ENCODE measurements around the gene PRRG3. TPM values are rescaled to one million over a fixed set of nuclear protein-coding genes. Genes with fewer than 3 reads are reported as not detected.

PRRG3 gene
- total RNA-seq, 2 experiments from 2014 or later = not detected

DNA sequence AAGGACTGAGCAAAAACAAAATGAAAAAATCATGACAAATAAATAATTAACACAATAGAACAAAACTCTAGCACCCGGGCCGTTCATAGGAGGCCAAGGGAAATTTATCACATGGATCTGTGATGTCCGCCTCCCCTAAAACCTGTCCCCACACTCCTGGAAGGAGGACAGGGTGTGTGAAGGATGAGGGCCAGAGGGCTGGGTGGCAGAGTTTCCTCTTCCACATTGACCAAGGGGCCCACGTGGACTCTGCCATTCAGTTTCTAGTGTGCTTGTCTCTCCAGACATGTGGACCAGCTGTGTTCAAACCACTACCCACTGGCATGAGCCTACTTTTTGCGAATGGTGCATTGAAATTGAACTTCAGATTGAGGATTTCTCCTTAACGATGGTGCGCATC lies 6.3 kb downstream of the PRRG3 start:
- no peak for DNase-seq
- no peak overlapping the region for H3K27ac Mint-ChIP-seq
- ChIA-PET CTCF (no interaction called here), POLR2A (no interaction called here)
- no peak for ATAC-seq (ENCODE audit: poor library complexity)
- H3K36me3 ChIP-seq (ENCODE audit: insufficient read depth, low read length) = no peaks in the 10 kb centered on the region
- H3K27me3 Mint-ChIP-seq = peaks cover 2% of the 10 kb centered on the region
- no peaks in the 10 kb centered on the region for H3K9me3 ChIP-seq (ENCODE audit: control insufficient read depth in 1 of 2, insufficient read depth in 1 of 2, low read length in 2 of 2)
- H3K4me1 Mint-ChIP-seq (ENCODE audit: low read depth) = no peaks in the 10 kb centered on the region
- no peaks in the 10 kb centered on the region for H3K4me1 ChIP-seq (ENCODE audit: insufficient read depth, low read length)
- H3K4me3 ChIP-seq (ENCODE audit: low read length) = no peak overlapping the region
- intact Hi-C loops (cut with DNase I, micrococcal nuclease) = no loop called here
- H3K27ac ChIP-seq (ENCODE audit: low read depth in 1 of 2, low read length in 2 of 2) = no peak overlapping the region
- H3K4me3 Mint-ChIP-seq = no peak overlapping the region
- H3K27me3 ChIP-seq (ENCODE audit: control insufficient read depth in 1 of 2, insufficient read depth in 2 of 2, low read length in 2 of 2) = no peaks in the 10 kb centered on the region
- no peaks in the 10 kb centered on the region for H3K36me3 Mint-ChIP-seq (ENCODE audit: low read depth)
- H3K9me3 Mint-ChIP-seq = no peaks in the 10 kb centered on the region
- TF ChIP-seq, protein P1, sequence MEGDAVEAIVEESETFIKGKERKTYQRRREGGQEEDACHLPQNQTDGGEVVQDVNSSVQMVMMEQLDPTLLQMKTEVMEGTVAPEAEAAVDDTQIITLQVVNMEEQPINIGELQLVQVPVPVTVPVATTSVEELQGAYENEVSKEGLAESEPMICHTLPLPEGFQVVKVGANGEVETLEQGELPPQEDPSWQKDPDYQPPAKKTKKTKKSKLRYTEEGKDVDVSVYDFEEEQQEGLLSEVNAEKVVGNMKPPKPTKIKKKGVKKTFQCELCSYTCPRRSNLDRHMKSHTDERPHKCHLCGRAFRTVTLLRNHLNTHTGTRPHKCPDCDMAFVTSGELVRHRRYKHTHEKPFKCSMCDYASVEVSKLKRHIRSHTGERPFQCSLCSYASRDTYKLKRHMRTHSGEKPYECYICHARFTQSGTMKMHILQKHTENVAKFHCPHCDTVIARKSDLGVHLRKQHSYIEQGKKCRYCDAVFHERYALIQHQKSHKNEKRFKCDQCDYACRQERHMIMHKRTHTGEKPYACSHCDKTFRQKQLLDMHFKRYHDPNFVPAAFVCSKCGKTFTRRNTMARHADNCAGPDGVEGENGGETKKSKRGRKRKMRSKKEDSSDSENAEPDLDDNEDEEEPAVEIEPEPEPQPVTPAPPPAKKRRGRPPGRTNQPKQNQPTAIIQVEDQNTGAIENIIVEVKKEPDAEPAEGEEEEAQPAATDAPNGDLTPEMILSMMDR (IDR thresholded peaks at IDR 0.05) = no peak

GRCh38 chrX:151702026-151702714 lies 6.9 kb downstream of the PRRG3 start:
- no peaks in the 10 kb centered on the region for H3K27me3 Mint-ChIP-seq
- POLR2A ChIA-PET = no interaction called here
- Histone ChIP-seq H3K27ac (ENCODE audit: low read depth in 1 of 2, low read length in 2 of 2) (no peak overlapping the region), H3K4me3 (ENCODE audit: low read length) (no peak overlapping the region), H3K9me3 (ENCODE audit: control insufficient read depth in 1 of 2, insufficient read depth in 1 of 2, low read length in 2 of 2) (no peaks in the 10 kb centered on the region), H3K27me3 (ENCODE audit: control insufficient read depth in 1 of 2, insufficient read depth in 2 of 2, low read length in 2 of 2) (no peaks in the 10 kb centered on the region), H3K36me3 (ENCODE audit: insufficient read depth, low read length) (no peaks in the 10 kb centered on the region), H3K4me1 (ENCODE audit: insufficient read depth, low read length) (no peaks in the 10 kb centered on the region)
- H3K27ac Mint-ChIP-seq = no peak overlapping the region
- no peaks in the 10 kb centered on the region for H3K36me3 Mint-ChIP-seq (ENCODE audit: low read depth)
- TF ChIP-seq, protein P1 (IDR thresholded peaks at IDR 0.05) = no peak
- H3K4me3 Mint-ChIP-seq = no peak overlapping the region
- H3K4me1 Mint-ChIP-seq (ENCODE audit: low read depth) = no peaks in the 10 kb centered on the region
- no peaks in the 10 kb centered on the region for H3K9me3 Mint-ChIP-seq
- intact Hi-C loops (cut with DNase I, micrococcal nuclease) = no loop called here
- CTCF ChIA-PET = no interaction called here
- ATAC-seq (ENCODE audit: poor library complexity) (no peak), DNase-seq (no peak)

DNA sequence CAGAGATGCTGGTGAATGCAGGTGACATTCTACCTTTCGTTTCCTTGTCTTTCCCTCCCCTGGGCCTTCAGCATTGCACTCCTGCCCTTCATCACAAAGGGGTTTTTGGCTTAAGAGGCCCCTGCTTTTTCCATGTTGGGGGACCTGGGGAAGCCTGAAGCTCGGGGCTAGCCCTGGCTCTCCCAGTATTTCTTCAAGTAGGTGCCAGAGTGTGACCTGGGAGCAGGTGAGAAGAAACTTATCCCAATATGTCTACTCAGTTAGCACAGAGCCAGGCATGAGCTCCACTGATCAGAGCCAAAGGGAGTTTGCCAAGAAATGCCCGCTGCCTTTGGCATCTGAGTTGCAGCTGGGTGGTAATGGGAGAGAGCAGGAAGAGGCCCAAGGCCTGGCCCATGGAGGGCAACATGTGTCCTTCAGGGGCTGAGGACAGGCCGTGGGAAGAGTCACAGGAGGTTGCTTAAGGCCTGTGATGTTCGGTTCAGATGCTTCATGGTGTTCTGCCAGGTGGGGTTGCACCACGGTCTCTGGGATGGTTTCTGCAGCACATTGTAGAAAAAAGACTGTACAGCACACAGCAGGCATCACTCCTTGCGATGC lies 7.6 kb downstream of the PRRG3 start:
- Histone ChIP-seq H3K27ac (ENCODE audit: low read depth in 1 of 2, low read length in 2 of 2) (no peak overlapping the region), H3K9me3 (ENCODE audit: control insufficient read depth in 1 of 2, insufficient read depth in 1 of 2, low read length in 2 of 2) (no peaks in the 10 kb centered on the region), H3K27me3 (ENCODE audit: control insufficient read depth in 1 of 2, insufficient read depth in 2 of 2, low read length in 2 of 2) (no peaks in the 10 kb centered on the region), H3K36me3 (ENCODE audit: insufficient read depth, low read length) (no peaks in the 10 kb centered on the region), H3K4me3 (ENCODE audit: low read length) (no peak overlapping the region), H3K4me1 (ENCODE audit: insufficient read depth, low read length) (no peaks in the 10 kb centered on the region)
- TF ChIP-seq, protein P1 (IDR thresholded peaks at IDR 0.05) = no peak
- H3K4me3 Mint-ChIP-seq = no peak overlapping the region
- H3K27me3 Mint-ChIP-seq = no peaks in the 10 kb centered on the region
- no peak overlapping the region for H3K27ac Mint-ChIP-seq
- no peaks in the 10 kb centered on the region for H3K9me3 Mint-ChIP-seq
- DNase-seq (no peak), ATAC-seq (ENCODE audit: poor library complexity) (no peak)
- intact Hi-C loops (cut with DNase I, micrococcal nuclease) = no loop called here
- H3K36me3 Mint-ChIP-seq (ENCODE audit: low read depth) = no peaks in the 10 kb centered on the region
- ChIA-PET POLR2A (no interaction called here), CTCF (interaction anchor here (0.6 kb wide), 1 partner anchor 410 kb away, joined by 3 read pairs; no protein-coding TSS in a partner anchor)
- no peaks in the 10 kb centered on the region for H3K4me1 Mint-ChIP-seq (ENCODE audit: low read depth)
